ENCODE data around the gene CDH13.

Gene CDH13

GRCh38 chr16:83296505-83296904 lies 669.7 kb downstream of the CDH13 start:
- H3K9ac ChIP-seq (ENCODE audit: low read length) = no peak overlapping the region
- no peaks in the 10 kb centered on the region for H3K27me3 ChIP-seq (ENCODE audit: control insufficient read depth, insufficient read depth, low read length)
- H3K4me3 ChIP-seq (ENCODE audit: low read length) = no peak overlapping the region
- H3K36me3 ChIP-seq (ENCODE audit: control insufficient read depth, insufficient read depth, low read length) = no peaks in the 10 kb centered on the region
- H3K4me1 ChIP-seq (ENCODE audit: control insufficient read depth, insufficient read depth, low read length) = no peaks in the 10 kb centered on the region
- H3K9me3 ChIP-seq (ENCODE audit: control insufficient read depth, low read length) = no peaks in the 10 kb centered on the region

GRCh38 chr16:83298541-83298940 lies 671.8 kb downstream of the CDH13 start:
- no peaks in the 10 kb centered on the region for H3K27me3 ChIP-seq (ENCODE audit: control insufficient read depth, insufficient read depth, low read length)
- no peak overlapping the region for H3K9ac ChIP-seq (ENCODE audit: low read length)
- H3K9me3 ChIP-seq (ENCODE audit: control insufficient read depth, low read length) = no peaks in the 10 kb centered on the region
- H3K36me3 ChIP-seq (ENCODE audit: control insufficient read depth, insufficient read depth, low read length) = no peaks in the 10 kb centered on the region
- H3K4me1 ChIP-seq (ENCODE audit: control insufficient read depth, insufficient read depth, low read length) = no peaks in the 10 kb centered on the region
- H3K4me3 ChIP-seq (ENCODE audit: low read length) = no peak overlapping the region

GRCh38 chr16:83300326-83300725 lies 673.6 kb downstream of the CDH13 start:
- H3K9ac ChIP-seq (ENCODE audit: low read length) = no peak overlapping the region
- H3K27me3 ChIP-seq (ENCODE audit: control insufficient read depth, insufficient read depth, low read length) = no peaks in the 10 kb centered on the region
- no peaks in the 10 kb centered on the region for H3K4me1 ChIP-seq (ENCODE audit: control insufficient read depth, insufficient read depth, low read length)
- H3K9me3 ChIP-seq (ENCODE audit: control insufficient read depth, low read length) = no peaks in the 10 kb centered on the region
- no peaks in the 10 kb centered on the region for H3K36me3 ChIP-seq (ENCODE audit: control insufficient read depth, insufficient read depth, low read length)
- no peak overlapping the region for H3K4me3 ChIP-seq (ENCODE audit: low read length)

- H3K4me1 ChIP-seq (ENCODE audit: control insufficient read depth, insufficient read depth, low read length) = no peaks in the 10 kb centered on the region
- H3K9me3 ChIP-seq (ENCODE audit: control insufficient read depth, low read length) = no peaks in the 10 kb centered on the region
- no peak overlapping the region for H3K4me3 ChIP-seq (ENCODE audit: low read length)
- H3K9ac ChIP-seq (ENCODE audit: low read length) = no peak overlapping the region
- H3K27me3 ChIP-seq (ENCODE audit: control insufficient read depth, insufficient read depth, low read length) = no peaks in the 10 kb centered on the region
- no peaks in the 10 kb centered on the region for H3K36me3 ChIP-seq (ENCODE audit: control insufficient read depth, insufficient read depth, low read length)
Observed at GRCh38 chr16:83301971-83302370, 675.2 kb downstream of the CDH13 start.

- Histone ChIP-seq H3K9ac (ENCODE audit: low read length) (no peak overlapping the region), H3K27me3 (ENCODE audit: control insufficient read depth, insufficient read depth, low read length) (no peaks in the 10 kb centered on the region), H3K4me1 (ENCODE audit: control insufficient read depth, insufficient read depth, low read length) (no peaks in the 10 kb centered on the region), H3K4me3 (ENCODE audit: low read length) (no peak overlapping the region), H3K9me3 (ENCODE audit: control insufficient read depth, low read length) (no peaks in the 10 kb centered on the region), H3K36me3 (ENCODE audit: control insufficient read depth, insufficient read depth, low read length) (no peaks in the 10 kb centered on the region)
Observed at GRCh38 chr16:83302853-83303252, 676.1 kb downstream of the CDH13 start.

GRCh38 chr16:83305092-83305491 lies 678.3 kb downstream of the CDH13 start:
- no peaks in the 10 kb centered on the region for H3K36me3 ChIP-seq (ENCODE audit: control insufficient read depth, insufficient read depth, low read length)
- H3K9ac ChIP-seq (ENCODE audit: low read length) = no peak overlapping the region
- no peak overlapping the region for H3K4me3 ChIP-seq (ENCODE audit: low read length)
- H3K9me3 ChIP-seq (ENCODE audit: control insufficient read depth, low read length) = no peaks in the 10 kb centered on the region
- no peaks in the 10 kb centered on the region for H3K4me1 ChIP-seq (ENCODE audit: control insufficient read depth, insufficient read depth, low read length)
- H3K27me3 ChIP-seq (ENCODE audit: control insufficient read depth, insufficient read depth, low read length) = no peaks in the 10 kb centered on the region

GRCh38 chr16:83306961-83307593 lies 680.3 kb downstream of the CDH13 start:
- Histone ChIP-seq H3K9me3 (ENCODE audit: control insufficient read depth, low read length) (no peaks in the 10 kb centered on the region), H3K27me3 (ENCODE audit: control insufficient read depth, insufficient read depth, low read length) (no peaks in the 10 kb centered on the region), H3K4me3 (ENCODE audit: low read length) (no peak overlapping the region), H3K4me1 (ENCODE audit: control insufficient read depth, insufficient read depth, low read length) (no peaks in the 10 kb centered on the region), H3K36me3 (ENCODE audit: control insufficient read depth, insufficient read depth, low read length) (no peaks in the 10 kb centered on the region), H3K9ac (ENCODE audit: low read length) (no peak overlapping the region)

GRCh38 chr16:83307594-83307992 lies 680.8 kb downstream of the CDH13 start:
- H3K27me3 ChIP-seq (ENCODE audit: control insufficient read depth, insufficient read depth, low read length) = no peaks in the 10 kb centered on the region
- H3K4me1 ChIP-seq (ENCODE audit: control insufficient read depth, insufficient read depth, low read length) = no peaks in the 10 kb centered on the region
- H3K9ac ChIP-seq (ENCODE audit: low read length) = no peak overlapping the region
- H3K4me3 ChIP-seq (ENCODE audit: low read length) = no peak overlapping the region
- H3K36me3 ChIP-seq (ENCODE audit: control insufficient read depth, insufficient read depth, low read length) = no peaks in the 10 kb centered on the region
- no peaks in the 10 kb centered on the region for H3K9me3 ChIP-seq (ENCODE audit: control insufficient read depth, low read length)

GRCh38 chr16:83308414-83308813 lies 681.6 kb downstream of the CDH13 start:
- H3K9me3 ChIP-seq (ENCODE audit: control insufficient read depth, low read length) = no peaks in the 10 kb centered on the region
- no peaks in the 10 kb centered on the region for H3K36me3 ChIP-seq (ENCODE audit: control insufficient read depth, insufficient read depth, low read length)
- H3K4me3 ChIP-seq (ENCODE audit: low read length) = no peak overlapping the region
- no peak overlapping the region for H3K9ac ChIP-seq (ENCODE audit: low read length)
- H3K4me1 ChIP-seq (ENCODE audit: control insufficient read depth, insufficient read depth, low read length) = no peaks in the 10 kb centered on the region
- H3K27me3 ChIP-seq (ENCODE audit: control insufficient read depth, insufficient read depth, low read length) = no peaks in the 10 kb centered on the region

GRCh38 chr16:83310816-83311215 lies 684.0 kb downstream of the CDH13 start:
- H3K9me3 ChIP-seq (ENCODE audit: control insufficient read depth, low read length) = no peaks in the 10 kb centered on the region
- no peaks in the 10 kb centered on the region for H3K27me3 ChIP-seq (ENCODE audit: control insufficient read depth, insufficient read depth, low read length)
- no peaks in the 10 kb centered on the region for H3K4me1 ChIP-seq (ENCODE audit: control insufficient read depth, insufficient read depth, low read length)
- no peak overlapping the region for H3K4me3 ChIP-seq (ENCODE audit: low read length)
- H3K9ac ChIP-seq (ENCODE audit: low read length) = no peak overlapping the region
- no peaks in the 10 kb centered on the region for H3K36me3 ChIP-seq (ENCODE audit: control insufficient read depth, insufficient read depth, low read length)

GRCh38 chr16:83312015-83312717 lies 685.4 kb downstream of the CDH13 start:
- H3K4me3 ChIP-seq (ENCODE audit: low read length) = no peak overlapping the region
- no peaks in the 10 kb centered on the region for H3K9me3 ChIP-seq (ENCODE audit: control insufficient read depth, low read length)
- no peaks in the 10 kb centered on the region for H3K4me1 ChIP-seq (ENCODE audit: control insufficient read depth, insufficient read depth, low read length)
- no peak overlapping the region for H3K9ac ChIP-seq (ENCODE audit: low read length)
- H3K27me3 ChIP-seq (ENCODE audit: control insufficient read depth, insufficient read depth, low read length) = no peaks in the 10 kb centered on the region
- H3K36me3 ChIP-seq (ENCODE audit: control insufficient read depth, insufficient read depth, low read length) = no peaks in the 10 kb centered on the region

- H3K4me1 ChIP-seq (ENCODE audit: control insufficient read depth, insufficient read depth, low read length) = no peaks in the 10 kb centered on the region
- H3K9ac ChIP-seq (ENCODE audit: low read length) = no peak overlapping the region
- H3K36me3 ChIP-seq (ENCODE audit: control insufficient read depth, insufficient read depth, low read length) = no peaks in the 10 kb centered on the region
- no peaks in the 10 kb centered on the region for H3K27me3 ChIP-seq (ENCODE audit: control insufficient read depth, insufficient read depth, low read length)
- H3K4me3 ChIP-seq (ENCODE audit: low read length) = no peak overlapping the region
- H3K9me3 ChIP-seq (ENCODE audit: control insufficient read depth, low read length) = no peaks in the 10 kb centered on the region
Observed at GRCh38 chr16:83312718-83313245, 686.0 kb downstream of the CDH13 start.

Measured in mucosa of stomach (tissue), 1 donor.